Stimulated activated CD4-positive, alpha-beta T cell treated with anti-CD3 and anti-CD28 coated beads, Interleukin-15, amount 100 ng/mL, for 48 hours (primary cell): ENCODE measurements around the gene FNDC1.
A peak's percentile ranks its signal among the peaks of the same experiment; 100 is the strongest.
"Not testable (repeated sequence)": the region's sequence is repeated elsewhere in the genome, so short reads cannot be mapped to it uniquely, and the experiment has no call there.

Experiments
- DNase-seq, 2 donors: peaks; one replicate each; pipeline ENCODE4 v3.0.0-alpha.2; 2020; ENCODE audit warnings: low read depth in 2 of 2

The FNDC1 gene

GRCh38 chr6:159169193-159169555 lies at the start of gene FNDC1:
Gene FNDC1 (plus strand): TSS chr6:159169400. CDS start chr6:159169597, 197 bp downstream.
- DNase-seq = peak in 1 of 2 donors; percentile 50

- DNase-seq = no peak
Measured at GRCh38 chr6:159119791-159120190, 49.4 kb upstream of the FNDC1 start.

DNA sequence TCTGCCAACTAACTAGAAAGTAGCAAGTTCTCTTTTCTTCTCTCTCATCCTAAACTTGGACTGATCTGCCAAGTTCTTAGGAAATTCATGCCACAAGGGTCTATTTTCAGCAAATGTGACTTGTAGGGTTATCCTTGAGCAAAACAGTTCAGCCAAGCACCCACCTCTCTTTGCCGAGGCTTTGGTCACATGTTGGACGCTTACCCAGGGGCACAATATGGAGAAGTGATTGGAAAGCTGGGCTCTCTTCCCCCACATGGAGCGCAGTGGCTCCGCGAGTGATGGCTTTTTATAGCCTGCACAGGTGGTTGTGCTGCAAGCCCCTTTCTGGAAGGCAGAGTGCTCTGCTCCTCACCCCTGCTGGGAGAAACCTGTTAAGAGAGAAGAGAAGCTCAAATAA lies 47.7 kb upstream of the FNDC1 start:
- no peak for DNase-seq

DNA sequence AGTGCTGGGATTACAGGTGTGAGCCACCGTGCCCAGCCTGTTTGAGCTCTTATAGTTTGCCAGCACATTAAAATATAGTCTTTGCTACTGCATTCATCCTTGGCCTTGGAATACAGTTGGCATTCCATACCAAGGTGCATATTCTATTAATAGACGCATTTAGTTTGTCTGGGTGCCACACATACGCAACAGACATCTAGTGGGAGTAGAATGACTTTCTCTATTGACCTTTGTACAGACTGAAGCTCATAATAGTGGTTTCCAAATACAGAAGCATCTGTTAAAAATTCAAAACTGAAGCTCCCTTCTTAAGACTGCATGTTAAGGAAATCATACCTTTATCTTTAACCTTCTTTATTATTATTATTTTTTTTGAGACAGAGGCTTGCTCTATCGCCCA lies 46.7 kb upstream of the FNDC1 start:
- DNase-seq = no peak

- not testable (repeated sequence) for DNase-seq
Measured at GRCh38 chr6:159123831-159124230, 45.4 kb upstream of the FNDC1 start.

- no peak for DNase-seq
Measured at GRCh38 chr6:159125014-159125609, 44.1 kb upstream of the FNDC1 start.

DNA sequence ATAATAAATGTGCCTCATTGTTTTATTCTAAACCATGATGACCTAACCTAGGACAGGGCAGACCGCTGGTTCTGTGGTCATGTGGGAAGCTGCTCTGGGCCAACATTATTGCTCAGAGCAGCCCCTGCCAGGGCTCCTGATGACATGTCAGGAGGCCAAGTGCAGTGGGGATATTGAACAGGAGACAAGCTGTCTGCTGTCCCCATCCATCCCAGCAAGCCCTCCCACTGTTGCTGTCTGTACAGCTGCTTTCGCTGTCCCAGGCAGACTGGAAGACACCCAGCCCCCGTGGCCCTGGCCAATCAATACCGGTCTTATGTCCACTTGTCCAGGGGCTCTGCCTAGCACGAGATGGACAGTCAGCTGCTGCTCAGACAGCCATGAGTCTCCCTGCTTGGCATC lies 43.2 kb upstream of the FNDC1 start:
- no peak for DNase-seq

DNA sequence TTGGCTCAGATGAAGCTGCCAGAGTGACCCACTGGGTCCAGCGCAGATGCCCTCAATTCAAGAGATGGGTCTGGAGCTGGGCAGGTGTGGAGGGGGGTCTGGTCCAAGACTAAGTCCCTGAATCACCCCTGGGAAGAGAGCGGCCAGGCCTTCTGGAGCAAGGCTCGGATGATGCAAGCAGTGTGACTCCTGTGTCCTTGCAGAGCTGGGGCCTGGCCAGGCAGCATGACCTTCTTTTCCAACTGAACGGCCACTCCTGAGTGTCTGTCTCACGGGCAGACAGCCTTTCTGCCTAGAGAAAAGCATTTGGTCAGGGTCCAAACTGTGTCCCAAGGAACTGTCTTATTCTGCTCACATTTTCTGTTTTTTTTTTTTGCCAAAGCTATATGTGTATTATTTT lies 42.6 kb upstream of the FNDC1 start:
- no peak for DNase-seq

GRCh38 chr6:159127701-159128100 lies 41.5 kb upstream of the FNDC1 start:
- DNase-seq = no peak

DNA sequence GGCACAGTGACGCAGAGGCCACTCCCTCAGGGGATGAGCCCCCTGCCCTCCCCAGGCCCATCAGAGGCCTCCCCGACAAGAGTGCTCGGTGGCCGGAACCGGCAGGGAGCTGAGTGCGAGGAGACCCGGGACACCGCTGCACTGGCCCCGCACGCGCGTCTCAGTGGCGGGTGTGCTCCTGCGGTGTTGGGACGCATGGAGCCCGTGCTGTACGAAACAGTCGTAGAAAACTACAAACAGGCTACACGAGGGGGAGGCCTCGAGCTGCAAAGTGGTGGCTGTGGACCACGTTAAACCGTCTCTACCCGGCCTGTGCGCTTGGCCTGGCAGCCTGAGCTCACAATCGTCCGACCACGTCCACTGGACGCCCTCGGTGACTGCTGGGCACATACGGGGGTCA lies 40.2 kb upstream of the FNDC1 start:
- DNase-seq = no peak

DNA sequence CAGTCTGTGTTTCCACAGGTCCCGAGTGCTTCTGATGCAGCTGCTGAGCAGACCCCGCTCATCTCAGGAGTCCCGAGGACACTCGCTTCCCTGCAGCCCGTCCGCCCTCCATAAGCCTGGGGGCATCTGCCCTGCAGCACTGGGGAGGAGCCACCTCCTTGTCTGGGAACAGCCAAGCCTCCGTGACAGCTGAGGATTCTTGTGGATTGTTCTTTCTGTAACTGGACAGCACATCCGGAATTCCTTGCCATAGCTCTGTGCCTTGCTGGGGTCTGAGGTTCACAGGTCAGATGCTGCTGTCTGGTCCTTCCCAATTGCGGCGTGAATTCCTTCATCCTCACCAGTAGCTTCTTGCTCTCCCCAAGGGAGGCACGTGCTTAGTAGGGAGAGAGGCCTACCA lies 38.4 kb upstream of the FNDC1 start:
- no peak for DNase-seq

GRCh38 chr6:159131709-159132108 lies 37.5 kb upstream of the FNDC1 start:
- no peak for DNase-seq

DNA sequence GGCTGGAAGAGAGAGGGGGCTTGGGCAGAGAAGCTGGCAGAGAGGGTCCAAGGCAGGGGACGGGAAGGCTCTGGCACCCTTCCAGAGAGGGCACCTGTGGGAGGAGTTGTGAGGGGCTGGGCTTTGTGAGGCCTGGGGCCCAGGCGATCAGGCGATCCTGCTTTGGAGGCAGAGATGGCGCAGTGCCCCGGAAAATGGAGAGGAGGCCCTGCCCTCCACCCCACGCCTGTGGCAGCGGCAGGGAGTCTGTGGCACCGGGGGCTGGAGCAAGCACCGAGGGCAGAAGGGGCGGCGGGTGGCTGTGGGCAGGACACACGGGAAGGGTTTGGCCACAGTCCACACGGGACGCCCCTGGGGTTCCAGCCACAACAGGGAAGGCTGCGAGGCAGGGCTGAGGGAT lies 36.5 kb upstream of the FNDC1 start:
- DNase-seq = no peak

DNA sequence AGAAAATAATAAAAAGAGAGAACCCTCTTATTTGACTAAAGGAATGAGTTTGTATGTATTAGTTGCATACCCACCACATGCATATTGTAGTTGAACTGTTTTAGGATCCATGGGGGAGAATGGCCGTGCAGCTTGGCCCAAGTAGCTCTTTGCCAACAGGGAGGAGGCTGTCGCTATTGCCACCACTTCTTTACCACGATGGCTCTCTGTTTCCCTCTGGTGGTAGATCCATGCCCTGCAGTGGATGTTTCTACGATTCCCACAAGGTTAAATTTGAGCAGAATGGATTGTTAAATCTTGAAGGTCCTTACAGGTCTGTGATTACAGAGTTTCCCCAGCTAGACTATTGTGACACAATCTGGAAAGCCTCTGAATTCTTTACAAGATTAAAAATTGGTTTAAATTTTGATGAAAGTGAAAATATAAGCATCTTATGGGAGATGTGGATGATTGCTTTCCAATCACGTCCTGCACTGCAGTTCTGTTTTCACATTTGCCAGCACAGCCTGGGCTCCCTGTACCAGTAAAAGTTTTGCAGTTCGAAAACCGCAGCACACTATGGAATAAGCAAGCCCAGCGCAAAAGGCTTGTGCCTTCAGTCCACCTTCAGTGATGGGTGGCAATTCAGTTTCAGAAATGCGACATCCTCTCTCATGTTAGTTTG lies 34.4 kb upstream of the FNDC1 start:
- DNase-seq = peak; percentile 44 to 70

GRCh38 chr6:159137676-159138075 lies 31.5 kb upstream of the FNDC1 start:
- DNase-seq = no peak

- DNase-seq = no peak
Measured at GRCh38 chr6:159142531-159142930, 26.7 kb upstream of the FNDC1 start.

- DNase-seq = no peak
Measured at GRCh38 chr6:159148641-159149040, 20.6 kb upstream of the FNDC1 start.

GRCh38 chr6:159149641-159150040 lies 19.6 kb upstream of the FNDC1 start:
- no peak for DNase-seq

- no peak for DNase-seq
Measured at GRCh38 chr6:159151266-159151855, 17.8 kb upstream of the FNDC1 start.

DNA sequence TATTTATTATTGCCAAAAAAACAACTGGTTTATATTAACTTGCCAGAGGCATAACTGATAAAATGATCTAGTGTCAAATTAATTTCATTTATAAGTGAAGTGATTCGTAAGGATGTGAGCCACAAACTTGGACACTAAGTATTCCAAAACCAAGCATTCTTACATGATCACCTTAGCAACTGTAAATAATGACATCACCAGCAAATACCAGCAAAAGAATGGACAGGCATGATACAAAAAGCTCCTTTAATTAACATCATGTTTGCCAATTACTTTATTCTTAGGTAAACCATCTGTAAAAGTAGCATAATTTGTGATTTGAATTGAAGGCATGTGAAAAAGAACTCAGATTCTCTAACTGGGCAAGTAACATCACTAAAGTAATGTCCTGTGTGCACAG lies 17.2 kb upstream of the FNDC1 start:
- DNase-seq = no peak

- no peak for DNase-seq
Measured at GRCh38 chr6:159152782-159153181, 16.4 kb upstream of the FNDC1 start.

DNA sequence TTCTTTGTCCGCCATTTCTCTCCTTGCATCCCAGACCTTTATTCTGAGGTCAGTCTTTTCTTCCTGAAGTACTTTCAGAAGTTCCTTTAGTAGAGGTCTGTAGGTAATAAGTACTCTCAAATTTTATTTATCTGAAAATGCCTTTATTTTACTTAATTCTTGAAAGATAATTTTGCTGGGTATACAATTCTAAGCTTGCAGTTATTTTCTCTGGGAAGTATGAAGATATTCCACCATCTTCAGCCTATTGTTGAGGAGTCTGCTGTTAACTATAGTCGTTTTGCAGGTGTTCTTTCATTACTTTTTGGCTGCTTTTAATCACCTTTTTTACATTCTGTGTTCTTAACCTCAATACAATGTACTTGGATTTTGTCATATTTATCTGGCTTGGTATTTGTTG lies 13.5 kb upstream of the FNDC1 start:
- no peak for DNase-seq

DNA sequence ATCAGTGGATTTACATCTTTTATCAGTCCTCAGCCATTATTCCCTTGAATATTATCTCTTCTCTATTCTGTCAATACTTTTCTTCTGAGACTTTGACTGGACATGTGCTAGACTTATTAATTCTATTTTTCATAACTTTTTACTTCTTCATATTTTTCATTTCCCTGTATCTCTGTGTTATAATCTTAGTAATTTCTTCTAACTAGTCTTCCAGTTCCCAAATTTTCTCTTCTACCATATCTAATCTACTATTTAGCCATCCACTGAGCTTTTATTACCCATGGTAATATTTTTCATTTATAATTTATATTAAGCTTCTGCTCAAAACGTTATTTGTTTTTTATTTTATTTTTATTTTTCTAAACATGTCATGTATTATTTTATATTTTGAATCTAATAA lies 13.1 kb upstream of the FNDC1 start:
- DNase-seq = no peak

DNA sequence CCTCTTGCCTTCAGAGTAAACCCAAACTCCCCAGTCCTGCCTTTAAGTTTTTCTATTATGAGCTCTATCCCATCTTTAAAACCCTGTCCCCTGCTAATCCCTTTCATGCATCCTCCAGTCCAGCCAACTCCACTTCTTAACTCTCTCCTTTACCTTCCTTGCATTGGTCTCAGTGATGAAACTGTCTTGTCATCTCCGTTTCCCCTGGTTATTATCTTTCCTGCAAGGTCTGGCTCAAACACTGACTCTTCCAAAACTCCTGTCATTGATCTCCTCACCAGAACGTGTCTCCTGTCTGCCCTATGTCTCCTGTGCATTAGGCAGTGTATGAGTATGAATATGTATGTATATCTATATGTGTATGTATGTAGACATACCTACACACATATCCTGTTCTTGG lies 11.8 kb upstream of the FNDC1 start:
- DNase-seq = no peak
